RPMI7951 (cell line): ENCODE data around the gene COPS7A. TPM values are rescaled to one million over a fixed set of nuclear protein-coding genes. Genes with fewer than 3 reads are reported as not detected.

Source experiments
- total RNA-seq: library from RNA; depleted of rRNA; stranded (reverse); fragments of >200 nt; shearing (Covaris generic); gene quantifications from 2 replicates; pipeline ENCODE4 v1.2.3, GENCODE V29; 2014; rRNA removed

COPS7A gene
- total RNA-seq, 1 experiment from 2014 or later, result 63.3 TPM

Other genes starting within 250 kb of the COPS7A start
- gene MRPL51, start 230.8 kb upstream of the COPS7A start, total RNA-seq, result 184 and 197 TPM in 2 replicates
- 92.1 and 106 TPM in 2 replicates for gene NCAPD2, start 229.9 kb upstream of the COPS7A start, total RNA-seq
- gene GAPDH, start 189.5 kb upstream of the COPS7A start, total RNA-seq, result 8,506 and 8,626 TPM in 2 replicates
- 5.8 and 8.6 TPM in 2 replicates for gene IFFO1, start 168.0 kb upstream of the COPS7A start, total RNA-seq
- 14.2 and 17.8 TPM in 2 replicates for gene NOP2, start 155.8 kb upstream of the COPS7A start, total RNA-seq
- gene CHD4, start 116.7 kb upstream of the COPS7A start, total RNA-seq, result 167 and 180 TPM in 2 replicates
- gene LPAR5, start 88.1 kb upstream of the COPS7A start, total RNA-seq, result not detected in 2 replicates
- 0.48 TPM in 1 of 2 replicates, not detected in the other for gene ACRBP, start 76.6 kb upstream of the COPS7A start, total RNA-seq
- gene ING4, start 60.9 kb upstream of the COPS7A start, total RNA-seq, result 32.7 and 33.3 TPM in 2 replicates
- 13.7 and 18.0 TPM in 2 replicates for gene ZNF384, start 34.7 kb upstream of the COPS7A start, total RNA-seq
- 0.12 and 1.5 TPM in 2 replicates for gene PIANP, start 23.2 kb upstream of the COPS7A start, total RNA-seq
- 178 and 215 TPM in 2 replicates for gene MLF2, start 29.1 kb downstream of the COPS7A start, total RNA-seq
- gene PTMS, start 42.3 kb downstream of the COPS7A start, total RNA-seq, result 126 and 151 TPM in 2 replicates
- 0.10 and 0.12 TPM in 2 replicates for gene LAG3, start 48.5 kb downstream of the COPS7A start, total RNA-seq
- gene CD4, start 65.5 kb downstream of the COPS7A start, total RNA-seq, result 3.5 and 5.4 TPM in 2 replicates
- 1.8 and 2.5 TPM in 2 replicates for gene GPR162, start 97.8 kb downstream of the COPS7A start, total RNA-seq
- 26.9 and 27.3 TPM in 2 replicates for gene P3H3, start 104.4 kb downstream of the COPS7A start, total RNA-seq
- 0.10 and 0.72 TPM in 2 replicates for gene GNB3, start 116.9 kb downstream of the COPS7A start, total RNA-seq
- gene CDCA3, start 127.2 kb downstream of the COPS7A start, total RNA-seq, result 171 and 198 TPM in 2 replicates
- gene USP5, start 128.1 kb downstream of the COPS7A start, total RNA-seq, result 61.4 and 62.7 TPM in 2 replicates
- 2,274 and 2,388 TPM in 2 replicates for gene TPI1, start 143.5 kb downstream of the COPS7A start, total RNA-seq
- 3.5 and 4.2 TPM in 2 replicates for gene SPSB2, start 149.3 kb downstream of the COPS7A start, total RNA-seq
- gene LRRC23, start 180.8 kb downstream of the COPS7A start, total RNA-seq, result 4.9 and 5.4 TPM in 2 replicates
- gene ENO2, start 190.5 kb downstream of the COPS7A start, total RNA-seq, result 28.6 and 29.0 TPM in 2 replicates
- 3.8 and 6.1 TPM in 2 replicates for gene ATN1, start 203.9 kb downstream of the COPS7A start, total RNA-seq
- gene RNU7-1, start 219.8 kb downstream of the COPS7A start, total RNA-seq, result not detected in 2 replicates
- 245 and 274 TPM in 2 replicates for gene C12orf57, start 220.0 kb downstream of the COPS7A start, total RNA-seq
- 0.24 TPM in 1 of 2 replicates, not detected in the other for gene PTPN6, start 227.3 kb downstream of the COPS7A start, total RNA-seq
- gene PHB2, start 246.6 kb downstream of the COPS7A start, total RNA-seq, result 263 and 303 TPM in 2 replicates
- 68.5 and 72.8 TPM in 2 replicates for gene EMG1, start 246.9 kb downstream of the COPS7A start, total RNA-seq